ENCODE results near the gene TMEM167B. TPM values are rescaled to one million over a fixed set of nuclear protein-coding genes. Genes with fewer than 3 reads are reported as not detected.

Gene TMEM167B
- polyA plus RNA-seq, 1 experiment = 31.0 TPM

DNA sequence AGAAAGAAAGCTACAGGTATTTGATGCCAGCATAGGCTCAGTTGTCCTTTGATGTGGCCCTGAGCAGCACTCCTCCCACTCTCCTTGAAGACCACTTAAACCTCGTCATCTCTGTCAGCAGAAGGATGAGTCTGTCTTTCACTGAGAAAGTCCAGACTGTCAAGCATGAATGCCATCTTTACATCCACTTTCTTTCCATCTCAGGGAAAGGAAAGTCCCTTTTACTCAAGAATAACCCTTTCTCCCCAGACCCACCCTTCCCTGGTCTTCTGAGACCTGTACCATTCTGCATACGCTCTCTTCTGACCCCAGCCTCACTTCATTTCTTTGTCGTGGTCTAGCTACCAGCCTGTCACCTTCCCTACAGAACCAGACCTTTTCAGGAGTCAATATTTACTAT, 19.3 kb downstream of the TMEM167B start:
- TF ChIP-seq, protein P1, sequence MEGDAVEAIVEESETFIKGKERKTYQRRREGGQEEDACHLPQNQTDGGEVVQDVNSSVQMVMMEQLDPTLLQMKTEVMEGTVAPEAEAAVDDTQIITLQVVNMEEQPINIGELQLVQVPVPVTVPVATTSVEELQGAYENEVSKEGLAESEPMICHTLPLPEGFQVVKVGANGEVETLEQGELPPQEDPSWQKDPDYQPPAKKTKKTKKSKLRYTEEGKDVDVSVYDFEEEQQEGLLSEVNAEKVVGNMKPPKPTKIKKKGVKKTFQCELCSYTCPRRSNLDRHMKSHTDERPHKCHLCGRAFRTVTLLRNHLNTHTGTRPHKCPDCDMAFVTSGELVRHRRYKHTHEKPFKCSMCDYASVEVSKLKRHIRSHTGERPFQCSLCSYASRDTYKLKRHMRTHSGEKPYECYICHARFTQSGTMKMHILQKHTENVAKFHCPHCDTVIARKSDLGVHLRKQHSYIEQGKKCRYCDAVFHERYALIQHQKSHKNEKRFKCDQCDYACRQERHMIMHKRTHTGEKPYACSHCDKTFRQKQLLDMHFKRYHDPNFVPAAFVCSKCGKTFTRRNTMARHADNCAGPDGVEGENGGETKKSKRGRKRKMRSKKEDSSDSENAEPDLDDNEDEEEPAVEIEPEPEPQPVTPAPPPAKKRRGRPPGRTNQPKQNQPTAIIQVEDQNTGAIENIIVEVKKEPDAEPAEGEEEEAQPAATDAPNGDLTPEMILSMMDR (IDR thresholded peaks at IDR 0.05; ENCODE audit: insufficient read depth, low read depth, low read length) = no peak
- no peak for DNase-seq (ENCODE audit: low read depth)
- peaks cover 18% of the 10 kb centered on the region for H3K27me3 ChIP-seq (ENCODE audit: control insufficient read depth, insufficient read depth, low read length)
- POLR2A ChIA-PET = no interaction called here
- no peaks in the 10 kb centered on the region for H3K36me3 ChIP-seq (ENCODE audit: control insufficient read depth, insufficient read depth, low read length)
- CTCF ChIA-PET = interaction anchor here (1.1 to 7.7 kb wide), 3 partner anchors 8 to 281 kb away, joined by 3 to 51 read pairs (median 5); no protein-coding TSS in a partner anchor
- H3K4me3 ChIP-seq (ENCODE audit: low read depth, low read length) = no peak overlapping the region

DNA sequence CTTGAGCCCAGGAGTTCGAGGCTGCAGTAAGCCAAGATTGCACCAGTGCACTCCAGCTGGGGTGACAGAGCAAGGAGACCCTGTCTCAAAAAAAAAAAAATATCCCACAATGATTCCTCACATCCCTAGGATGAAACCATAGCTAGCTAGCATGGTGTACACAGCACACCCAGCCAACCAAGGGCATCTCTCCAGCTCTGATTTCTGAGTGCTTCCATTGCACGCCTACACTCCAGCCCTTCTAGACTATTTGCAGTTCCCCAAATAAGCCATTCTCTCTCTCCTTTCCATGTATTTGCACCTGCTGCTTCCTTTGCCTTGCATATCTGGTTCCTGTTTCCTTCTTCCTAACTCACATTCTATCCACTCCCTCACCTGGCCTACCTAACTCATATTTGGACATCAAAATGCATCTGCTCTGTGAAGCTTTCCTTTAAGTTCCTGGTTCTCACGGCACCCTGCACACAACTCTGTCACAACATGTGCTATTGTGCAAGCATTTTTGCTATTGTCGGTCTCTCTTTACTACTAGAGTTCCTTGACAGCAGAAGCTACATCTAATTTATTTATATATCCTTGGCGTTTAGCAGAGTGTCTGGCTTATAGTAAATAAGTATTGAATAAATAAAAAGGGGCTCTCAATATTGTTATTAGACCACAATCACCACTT, 21.0 kb downstream of the TMEM167B start:
- no peak for DNase-seq (ENCODE audit: low read depth)
- Histone ChIP-seq H3K36me3 (ENCODE audit: control insufficient read depth, insufficient read depth, low read length) (no peaks in the 10 kb centered on the region), H3K27me3 (ENCODE audit: control insufficient read depth, insufficient read depth, low read length) (peaks cover 24% of the 10 kb centered on the region), H3K4me3 (ENCODE audit: low read depth, low read length) (no peak overlapping the region)
- TF ChIP-seq, protein P1 (IDR thresholded peaks at IDR 0.05; ENCODE audit: insufficient read depth, low read depth, low read length) = no peak
- ChIA-PET CTCF (interaction anchor here (0.7 to 7.7 kb wide), 11 partner anchors 10 to 191 kb away, joined by 3 to 51 read pairs (median 5); partner anchors contain the start of gene TMEM167B), POLR2A (no interaction called here)

DNA sequence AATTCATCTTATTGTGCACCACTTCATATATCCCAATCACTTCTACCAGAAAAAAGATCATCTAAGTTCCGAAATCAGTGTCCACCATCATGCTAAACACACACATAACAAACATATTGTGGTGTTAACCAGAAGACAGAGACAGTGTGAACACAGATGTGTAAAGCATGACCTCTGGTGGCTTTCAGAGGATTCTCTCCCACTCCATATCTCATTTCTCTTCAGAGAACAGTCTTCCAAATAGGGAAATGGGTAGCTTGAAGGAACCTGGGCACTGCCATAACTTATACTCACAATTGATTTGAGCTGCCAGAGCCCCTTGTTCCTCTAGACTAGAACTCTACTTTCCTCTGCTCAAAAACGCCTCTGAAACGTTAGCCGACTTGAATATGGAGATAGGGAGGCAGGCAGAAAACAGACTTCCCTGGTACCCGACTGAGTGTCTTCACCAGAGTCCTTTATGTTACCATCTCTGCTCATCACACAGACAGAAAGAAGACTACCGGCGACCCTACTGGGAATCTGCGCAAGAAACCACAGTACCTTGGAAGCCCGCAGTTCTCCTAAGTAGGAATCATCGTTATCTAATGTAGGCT, 21.6 kb downstream of the TMEM167B start:
- POLR2A ChIA-PET = no interaction called here
- TF ChIP-seq, protein P1 (IDR thresholded peaks at IDR 0.05; ENCODE audit: insufficient read depth, low read depth, low read length) = peak; percentile 30
- H3K4me3 ChIP-seq (ENCODE audit: low read depth, low read length) = peak overlapping the region; percentile 3; the same call in 1 of the 2 replicates
- peaks cover 24% of the 10 kb centered on the region for H3K27me3 ChIP-seq (ENCODE audit: control insufficient read depth, insufficient read depth, low read length)
- CTCF ChIA-PET = interaction anchor here (0.7 to 7.7 kb wide), 27 partner anchors 10 to 603 kb away, joined by 3 to 51 read pairs (median 4); partner anchors contain the start of gene TMEM167B
- no peaks in the 10 kb centered on the region for H3K36me3 ChIP-seq (ENCODE audit: control insufficient read depth, insufficient read depth, low read length)
- no peak for DNase-seq (ENCODE audit: low read depth)

DNA sequence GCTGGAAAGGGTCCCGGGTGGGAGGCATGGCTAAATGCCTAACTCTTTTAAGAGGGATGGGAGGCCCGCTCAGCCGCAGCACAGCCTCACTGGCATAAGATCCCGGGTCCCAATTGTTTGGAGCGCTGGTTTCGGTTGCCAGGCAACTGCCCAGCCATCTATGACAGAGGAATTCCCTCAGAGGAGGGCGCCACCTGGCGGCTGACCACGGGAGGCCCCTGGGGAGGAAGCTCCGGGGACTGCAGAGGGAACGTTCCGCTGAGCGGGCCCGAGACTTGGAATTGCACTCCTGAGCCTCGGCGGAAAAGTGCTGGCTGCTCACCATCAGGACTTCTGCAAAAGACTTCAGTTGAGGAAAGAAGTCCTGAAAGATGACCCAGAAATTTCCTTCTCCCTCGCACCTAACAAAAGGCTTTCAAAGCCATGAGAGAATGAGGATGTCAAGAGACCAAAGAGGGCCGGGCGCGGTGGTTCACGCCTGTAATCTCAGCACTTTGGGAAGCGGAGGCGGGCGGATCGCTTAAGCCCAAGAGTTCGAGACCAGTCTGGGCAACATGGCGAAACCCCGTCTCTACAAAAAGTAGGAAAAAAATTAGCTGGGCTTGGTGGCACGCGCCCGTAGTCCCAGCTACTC, 22.2 kb downstream of the TMEM167B start:
- peak overlapping the region; percentile 3; the same call in 1 of the 2 replicates for H3K4me3 ChIP-seq (ENCODE audit: low read depth, low read length)
- H3K27me3 ChIP-seq (ENCODE audit: control insufficient read depth, insufficient read depth, low read length) = peaks cover 24% of the 10 kb centered on the region
- CTCF ChIA-PET = interaction anchor here (0.6 to 7.7 kb wide), 31 partner anchors 9 to 603 kb away, joined by 3 to 51 read pairs (median 3); partner anchors contain the start of gene TMEM167B
- TF ChIP-seq, protein P1 (IDR thresholded peaks at IDR 0.05; ENCODE audit: insufficient read depth, low read depth, low read length) = peak; percentile 99
- DNase-seq (ENCODE audit: low read depth) = peak; percentile 44
- H3K36me3 ChIP-seq (ENCODE audit: control insufficient read depth, insufficient read depth, low read length) = no peaks in the 10 kb centered on the region
- POLR2A ChIA-PET = no interaction called here

Measured in BJ (cell line).